MM.1S (cell line): ENCODE measurements around the gene NRG3.

Experiments used
- CTCF ChIP-seq: fragments of 300-600 bp; sonication (generic); IDR thresholded peaks from 2 replicates; pipeline ENCODE4 v1.5.1; 2016; ENCODE audit warnings: antibody characterized with exemption, low read length, mixed read lengths
- EZH2phosphoT487 ChIP-seq: fragments of 300-600 bp; sonication (generic); IDR thresholded peaks from 2 replicates; pipeline ENCODE4 v1.6.1; 2018; ENCODE audit warnings: antibody characterized with exemption, low read length

GRCh38 chr10:82176587-82176986 lies 301.6 kb downstream of the NRG3 start:
- TF ChIP-seq EZH2phosphoT487 (no peak), CTCF (no peak)
